IPS-18c (cell line): ENCODE measurements around the gene PTPRO.

Experiments used
- H3K4me3 ChIP-seq: 2 replicates; pipeline ENCODE4 v1.7.0; 2013; ENCODE audit warnings: low read depth, mild to moderate bottlenecking, low read length, moderate library complexity; ENCODE audit not compliant: insufficient read depth
- H3K9me3 ChIP-seq: one replicate; pipeline ENCODE4 v1.6.1; 2013; ENCODE audit warnings: mild to moderate bottlenecking, low read length, moderate library complexity; ENCODE audit not compliant: control insufficient read depth, insufficient read depth

Gene PTPRO

DNA sequence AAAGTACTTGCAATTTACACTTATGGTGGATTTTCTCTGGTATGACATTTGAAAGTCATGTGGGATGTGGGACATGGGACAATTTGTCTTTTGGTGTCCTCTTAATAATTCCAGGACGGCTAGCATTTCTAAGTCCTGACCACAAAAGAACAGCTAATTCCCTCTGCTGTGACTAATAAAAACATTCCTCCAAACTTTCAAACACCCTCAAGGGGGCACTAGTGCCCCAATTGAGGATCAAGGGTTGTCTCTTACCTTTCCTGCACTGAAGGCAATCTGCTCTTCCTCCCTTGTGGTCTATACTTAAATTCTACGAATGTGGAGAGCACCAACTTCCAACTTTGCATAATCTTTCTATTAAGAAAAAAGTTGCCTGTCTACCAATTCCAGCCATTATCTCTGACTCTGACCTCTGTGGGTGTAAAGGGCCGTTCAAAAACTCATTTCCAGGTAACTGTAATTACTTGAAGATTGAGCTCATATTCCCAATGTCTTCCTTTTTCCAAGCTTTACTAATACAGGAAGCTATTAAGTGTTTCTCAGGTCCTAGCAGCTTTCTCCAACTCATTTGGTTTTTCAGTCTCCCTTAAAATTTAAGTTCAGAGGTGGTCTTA lies 210.2 kb downstream of the PTPRO start:
- H3K4me3 ChIP-seq, result no peak overlapping the region
- H3K9me3 ChIP-seq, result no peaks in the 10 kb centered on the region

DNA sequence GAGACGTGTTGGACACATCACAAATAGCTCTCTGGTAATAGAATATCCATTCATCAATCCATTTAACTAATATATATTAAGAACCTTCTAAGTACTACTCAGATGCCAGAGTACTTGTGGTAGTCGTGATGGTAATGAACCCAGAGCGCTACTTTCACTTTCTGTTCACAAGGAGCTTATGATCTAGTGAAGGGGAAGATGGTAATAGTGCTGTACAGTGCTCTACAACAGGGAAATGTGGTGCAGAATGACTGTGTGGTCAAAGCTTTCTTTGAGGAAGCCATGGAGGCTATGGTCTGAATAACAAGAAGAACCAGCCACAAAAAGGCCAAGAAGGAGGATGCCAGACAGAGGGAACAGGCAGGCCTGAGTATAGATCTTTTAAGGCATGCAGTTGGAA lies 212.0 kb downstream of the PTPRO start:
- no peak overlapping the region for H3K4me3 ChIP-seq

GRCh38 chr12:15534874-15535273 lies 212.6 kb downstream of the PTPRO start:
- Histone ChIP-seq H3K4me3 (no peak overlapping the region), H3K9me3 (no peaks in the 10 kb centered on the region)

More for the DNA sequence above, 212.0 kb downstream of the PTPRO start:
- no peaks in the 10 kb centered on the region for H3K9me3 ChIP-seq

GRCh38 chr12:15535352-15535781 lies 213.1 kb downstream of the PTPRO start:
- no peaks in the 10 kb centered on the region for H3K9me3 ChIP-seq
- H3K4me3 ChIP-seq, result no peak overlapping the region

DNA sequence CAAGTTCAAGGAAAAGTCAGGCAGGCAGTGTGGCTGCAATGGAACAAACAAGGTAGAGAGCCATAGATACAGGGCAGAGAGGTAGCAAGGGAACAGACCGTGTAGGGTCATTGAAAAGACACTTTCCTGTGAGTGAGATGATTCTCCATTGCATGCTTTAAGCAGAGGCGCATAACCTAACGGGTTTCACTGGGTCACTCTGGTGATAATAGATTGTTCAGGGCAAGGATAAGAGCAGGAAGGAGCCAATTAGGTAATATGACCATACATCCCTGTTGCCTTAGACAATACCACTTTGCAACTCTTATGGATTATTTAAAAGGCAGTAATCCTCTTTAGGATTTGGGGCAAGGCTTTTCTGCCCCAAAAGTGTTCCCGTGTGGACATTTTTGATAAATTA lies 214.1 kb downstream of the PTPRO start:
- H3K4me3 ChIP-seq, result no peak overlapping the region

GRCh38 chr12:15538881-15539280 lies 216.6 kb downstream of the PTPRO start:
- no peaks in the 10 kb centered on the region for H3K9me3 ChIP-seq
- H3K4me3 ChIP-seq, result no peak overlapping the region

More for the DNA sequence above, 214.1 kb downstream of the PTPRO start:
- no peaks in the 10 kb centered on the region for H3K9me3 ChIP-seq

DNA sequence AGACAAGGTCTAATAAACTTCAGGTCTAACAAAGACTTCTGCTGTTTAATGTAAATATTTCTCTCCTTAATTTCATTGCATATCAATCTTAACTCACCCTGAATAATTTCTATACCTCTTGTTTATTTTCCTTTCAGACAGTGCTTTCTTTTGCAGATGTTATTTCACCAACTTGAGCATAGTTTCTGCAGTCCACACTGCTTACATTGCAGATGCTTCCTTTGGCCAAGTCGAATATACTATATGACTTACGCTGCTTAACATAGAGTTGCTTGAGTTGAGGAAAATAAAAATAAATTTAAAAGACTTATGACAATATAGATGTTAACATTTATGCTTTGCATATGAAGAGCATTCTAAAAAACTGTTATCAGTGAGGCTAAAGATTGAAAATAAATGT lies 217.7 kb downstream of the PTPRO start:
- no peaks in the 10 kb centered on the region for H3K9me3 ChIP-seq
- H3K4me3 ChIP-seq, result no peak overlapping the region

- H3K4me3 ChIP-seq, result no peak overlapping the region
- no peaks in the 10 kb centered on the region for H3K9me3 ChIP-seq
Observed at GRCh38 chr12:15540469-15540872, 218.2 kb downstream of the PTPRO start.

- no peak overlapping the region for H3K4me3 ChIP-seq
- no peaks in the 10 kb centered on the region for H3K9me3 ChIP-seq
Observed at GRCh38 chr12:15541996-15542631, 219.8 kb downstream of the PTPRO start.

DNA sequence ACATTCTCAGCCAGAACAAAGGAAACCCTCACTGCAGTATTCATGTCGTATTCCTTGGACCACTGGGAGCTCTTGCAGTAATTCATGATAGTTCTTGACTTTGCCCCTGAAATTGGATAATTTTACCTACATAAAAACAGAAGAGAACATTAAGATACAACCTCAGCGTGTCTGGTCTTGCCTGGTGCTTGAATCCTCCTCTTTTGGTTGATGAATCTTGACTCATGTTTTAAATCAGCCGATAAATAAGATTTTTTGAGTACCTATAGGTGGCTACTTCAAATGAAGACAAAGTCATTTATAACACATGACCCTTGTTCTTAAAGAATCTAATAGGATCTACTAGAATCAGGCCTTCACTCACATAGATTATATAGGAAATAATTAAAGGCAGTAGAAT lies 221.0 kb downstream of the PTPRO start:
- Histone ChIP-seq H3K9me3 (no peaks in the 10 kb centered on the region), H3K4me3 (no peak overlapping the region)

DNA sequence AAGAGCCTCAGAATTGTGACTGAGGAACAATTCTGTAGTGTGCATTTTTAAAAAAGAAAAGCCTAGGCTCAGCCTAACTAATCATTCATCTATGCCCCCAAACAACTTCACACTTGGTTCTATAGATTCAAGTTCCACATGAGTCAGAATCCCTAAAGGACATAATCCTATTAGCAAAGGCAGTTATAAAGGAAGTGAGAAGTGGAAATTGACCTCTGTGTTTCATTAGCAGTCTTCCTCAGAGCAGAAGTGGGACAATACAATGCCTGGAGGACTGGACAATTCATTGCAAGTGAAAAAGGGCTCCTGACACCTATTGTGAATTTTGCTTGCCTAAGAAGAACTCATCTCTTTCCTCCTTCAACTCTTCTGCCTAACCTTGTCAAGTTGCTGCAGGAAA lies 222.3 kb downstream of the PTPRO start:
- no peak overlapping the region for H3K4me3 ChIP-seq
- no peaks in the 10 kb centered on the region for H3K9me3 ChIP-seq

DNA sequence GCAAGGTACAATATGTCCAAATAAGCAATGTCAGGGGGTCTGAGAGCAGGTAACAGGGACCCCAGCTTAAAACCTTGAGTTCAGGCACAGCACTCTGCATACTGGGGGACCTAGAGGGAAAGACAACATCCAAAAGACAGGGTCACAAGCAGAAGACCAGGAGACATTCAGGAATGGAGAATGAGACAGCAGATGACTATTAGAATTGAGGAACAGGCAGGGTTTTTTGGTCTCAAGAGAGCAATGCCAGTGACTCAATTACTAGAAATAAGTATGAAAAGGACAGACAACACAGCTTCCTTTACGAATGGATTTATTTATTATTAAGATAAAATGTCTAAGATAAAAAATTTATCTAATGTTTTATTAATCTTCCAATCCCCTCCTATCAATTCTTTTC lies 223.0 kb downstream of the PTPRO start:
- Histone ChIP-seq H3K4me3 (no peak overlapping the region), H3K9me3 (no peaks in the 10 kb centered on the region)

GRCh38 chr12:15546102-15546701 lies 223.9 kb downstream of the PTPRO start:
- Histone ChIP-seq H3K9me3 (no peaks in the 10 kb centered on the region), H3K4me3 (no peak overlapping the region)

DNA sequence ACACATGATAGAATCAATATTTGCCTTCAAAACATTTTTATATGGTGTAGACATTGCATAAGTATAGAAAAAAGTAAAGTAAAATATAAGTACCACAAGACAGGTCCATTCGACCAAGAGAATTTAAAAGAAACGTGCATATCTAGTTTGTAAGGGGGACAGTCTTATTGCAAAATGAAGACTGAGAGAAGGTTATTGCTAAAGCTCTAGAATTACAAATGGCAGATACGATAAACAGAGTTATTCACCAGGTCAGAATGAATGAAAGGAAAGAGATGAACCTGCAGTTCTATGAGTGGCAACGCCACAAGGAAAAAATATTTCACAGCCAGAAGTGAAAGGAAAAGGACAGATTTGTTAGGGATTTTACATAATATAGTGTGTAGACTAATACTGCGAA lies 224.8 kb downstream of the PTPRO start:
- Histone ChIP-seq H3K9me3 (no peaks in the 10 kb centered on the region), H3K4me3 (no peak overlapping the region)

GRCh38 chr12:15547691-15548090 lies 225.4 kb downstream of the PTPRO start:
- no peak overlapping the region for H3K4me3 ChIP-seq
- no peaks in the 10 kb centered on the region for H3K9me3 ChIP-seq

DNA sequence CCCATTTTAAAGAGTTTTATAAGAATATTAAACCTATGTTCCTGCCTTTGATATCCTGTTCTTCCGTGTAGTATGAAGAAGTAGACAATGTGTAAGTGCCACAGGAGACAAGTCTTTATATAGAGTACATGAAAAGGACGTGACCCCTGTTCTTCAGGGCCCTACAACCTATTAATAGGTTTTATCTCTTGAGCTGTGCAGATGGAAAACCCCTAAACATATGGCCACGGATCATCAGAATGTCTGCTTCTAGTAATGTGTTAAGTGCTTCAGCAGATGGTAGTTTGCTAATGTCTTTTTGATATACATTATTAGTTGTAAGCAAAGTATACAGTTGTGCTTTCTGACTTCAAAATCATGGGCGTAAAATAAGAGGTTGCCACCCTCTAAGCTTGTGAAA lies 228.5 kb downstream of the PTPRO start:
- Histone ChIP-seq H3K4me3 (no peak overlapping the region), H3K9me3 (no peaks in the 10 kb centered on the region)

- Histone ChIP-seq H3K4me3 (no peak overlapping the region), H3K9me3 (no peaks in the 10 kb centered on the region)
Observed at GRCh38 chr12:15555446-15555845, 233.1 kb downstream of the PTPRO start.

- Histone ChIP-seq H3K9me3 (no peaks in the 10 kb centered on the region), H3K4me3 (no peak overlapping the region)
Observed at GRCh38 chr12:15556411-15557102, 234.2 kb downstream of the PTPRO start.
